Immature natural killer cell (primary cell): Measurements from ENCODE around the gene SEMA3A. TPM values are rescaled to one million over a fixed set of nuclear protein-coding genes. Genes with fewer than 3 reads are reported as not detected.

ENCODE experiments used
- DNase-seq, 3 donors: peaks; one replicate each; pipeline ENCODE4 v3.0.0; 2022; ENCODE audit warnings: mixed read lengths in 1 of 3
- H3K27ac Mint-ChIP-seq, 6 donors: one replicate each; pipeline ENCODE4 v1.8.0; 2020; ENCODE audit warnings: mixed read lengths in 6 of 6, mild to moderate bottlenecking in 5 of 6, inconsistent platforms in 4 of 6, moderate library complexity in 3 of 6
- H3K27me3 Mint-ChIP-seq, 3 donors: one replicate each; pipeline ENCODE4 v1.8.0; 2020 to 2021; ENCODE audit warnings: low read depth in 3 of 3, mild to moderate bottlenecking in 3 of 3, mixed read lengths in 3 of 3, moderate library complexity in 3 of 3, inconsistent platforms in 1 of 3
- H3K36me3 Mint-ChIP-seq, 3 donors: one replicate each; pipeline ENCODE4 v1.8.0; 2020; ENCODE audit warnings: mixed read lengths in 3 of 3, inconsistent platforms in 2 of 3, mild to moderate bottlenecking in 2 of 3
- H3K4me1 Mint-ChIP-seq, 2 donors: one replicate each; pipeline ENCODE4 v1.8.0; 2020; ENCODE audit warnings: inconsistent platforms in 2 of 2, mild to moderate bottlenecking in 2 of 2, mixed read lengths in 2 of 2, moderate library complexity in 1 of 2
- H3K4me3 Mint-ChIP-seq, 5 donors: one replicate each; pipeline ENCODE4 v1.8.0; 2020; ENCODE audit warnings: mild to moderate bottlenecking in 5 of 5, mixed read lengths in 5 of 5, inconsistent platforms in 3 of 5, moderate library complexity in 3 of 5
- H3K9me3 Mint-ChIP-seq, 6 donors: one replicate each; pipeline ENCODE4 v1.8.0; 2020; ENCODE audit warnings: mild to moderate bottlenecking in 6 of 6, mixed read lengths in 6 of 6, inconsistent platforms in 4 of 6, moderate library complexity in 3 of 6
- polyA plus RNA-seq, 3 donors: library from polyadenylated mRNA; unstranded; fragments of 300-500 nt; fragmentation: Illumina TruSeq; gene quantifications; one replicate each; pipeline ENCODE4 v1.2.3, GENCODE V29; 2021

SEMA3A gene
- polyA plus RNA-seq, 3 donors from 2014 or later = 0.47 TPM; not detected in 2

DNA sequence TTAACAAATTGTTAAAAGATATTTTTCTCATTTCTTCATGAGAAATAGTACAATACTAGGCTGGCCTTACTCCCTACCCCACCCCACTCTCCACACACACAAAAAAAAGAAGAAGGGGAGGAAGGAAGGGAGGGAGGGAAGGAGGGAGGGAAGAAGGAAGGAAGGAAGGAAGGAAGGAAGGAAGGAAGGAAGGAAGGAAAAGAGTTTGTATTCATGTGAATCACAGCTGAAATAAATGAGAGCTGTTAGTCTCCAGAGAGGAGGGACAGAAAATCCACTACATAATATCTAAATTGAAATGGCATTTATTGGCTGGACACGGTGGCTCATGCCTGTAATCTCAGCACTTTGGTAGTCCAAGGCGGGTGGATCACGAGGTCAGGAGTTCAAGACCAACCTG lies 57.8 kb downstream of the SEMA3A start:
- no peak overlapping the region for H3K4me3 Mint-ChIP-seq

GRCh38 chr7:84136336-84136735 lies 58.3 kb downstream of the SEMA3A start:
- Mint-ChIP-seq H3K9me3 (peaks cover 0 to 22% (median under 1%) of the 10 kb centered on the region in 6 donors), H3K36me3 (no peaks in the 10 kb centered on the region), H3K27me3 (no peaks in the 10 kb centered on the region), H3K27ac (no peak overlapping the region), H3K4me1 (no peaks in the 10 kb centered on the region), H3K4me3 (no peak overlapping the region)
- no peak for DNase-seq

More for the DNA sequence above, 57.8 kb downstream of the SEMA3A start:
- no peaks in the 10 kb centered on the region for H3K27me3 Mint-ChIP-seq
- H3K4me1 Mint-ChIP-seq = no peaks in the 10 kb centered on the region
- H3K27ac Mint-ChIP-seq = no peak overlapping the region
- H3K36me3 Mint-ChIP-seq = no peaks in the 10 kb centered on the region
- peaks cover 0 to 22% (median 4%) of the 10 kb centered on the region in 6 donors for H3K9me3 Mint-ChIP-seq
- DNase-seq = no peak

GRCh38 chr7:84134169-84134568 lies 60.4 kb downstream of the SEMA3A start:
- no peak overlapping the region for H3K4me3 Mint-ChIP-seq
- H3K36me3 Mint-ChIP-seq = peaks cover 0 to 2% (median 0%) of the 10 kb centered on the region in 3 donors
- H3K9me3 Mint-ChIP-seq = peaks cover 0 to 17% (median under 1%) of the 10 kb centered on the region in 6 donors
- H3K27ac Mint-ChIP-seq = no peak overlapping the region
- no peak for DNase-seq
- no peaks in the 10 kb centered on the region for H3K4me1 Mint-ChIP-seq
- no peaks in the 10 kb centered on the region for H3K27me3 Mint-ChIP-seq

GRCh38 chr7:84125654-84126053 lies 68.9 kb downstream of the SEMA3A start:
- Mint-ChIP-seq H3K36me3 (peaks cover 0 to 3% (median 0%) of the 10 kb centered on the region in 3 donors), H3K4me1 (no peaks in the 10 kb centered on the region), H3K27me3 (peaks cover 0 to 2% (median 1%) of the 10 kb centered on the region in 3 donors), H3K27ac (no peak overlapping the region), H3K9me3 (peaks cover 3 to 27% (median 4%) of the 10 kb centered on the region in 6 donors), H3K4me3 (no peak overlapping the region)
- no peak for DNase-seq

DNA sequence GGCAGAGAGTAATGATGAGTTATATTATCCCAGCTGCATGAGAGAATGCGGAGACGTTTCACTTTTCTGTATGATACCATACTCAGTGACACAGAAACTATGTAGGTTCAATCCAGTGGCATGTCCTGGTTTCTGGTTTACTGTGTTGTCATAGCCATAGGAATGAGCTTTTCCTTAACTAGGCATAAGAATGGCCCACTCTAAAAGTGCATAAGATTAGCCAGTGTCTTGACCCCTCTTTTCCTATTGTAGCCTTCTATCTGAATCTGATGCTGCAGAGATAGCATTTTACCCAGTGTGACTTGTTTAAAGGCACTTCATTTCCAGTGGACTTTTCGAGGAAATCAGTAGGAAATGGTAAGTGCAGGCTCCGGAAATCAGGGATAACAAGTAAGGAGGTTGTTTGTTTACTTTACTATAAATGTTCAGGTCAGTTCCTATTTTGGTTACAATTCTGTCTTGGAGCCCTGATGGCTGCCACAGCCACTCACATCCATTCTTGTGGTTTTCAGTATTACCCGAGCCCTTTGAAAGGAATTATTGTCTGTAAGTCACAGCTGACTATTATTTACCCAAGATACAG lies 70.5 kb downstream of the SEMA3A start:
- peaks cover under 1 to 22% (median 4%) of the 10 kb centered on the region in 6 donors for H3K9me3 Mint-ChIP-seq
- no peaks in the 10 kb centered on the region for H3K36me3 Mint-ChIP-seq
- H3K4me3 Mint-ChIP-seq = no peak overlapping the region
- H3K27ac Mint-ChIP-seq = no peak overlapping the region
- H3K27me3 Mint-ChIP-seq = peaks cover 0 to 2% (median 1%) of the 10 kb centered on the region in 3 donors
- H3K4me1 Mint-ChIP-seq = no peaks in the 10 kb centered on the region
- DNase-seq = no peak

GRCh38 chr7:84122582-84123360 lies 71.8 kb downstream of the SEMA3A start:
- H3K9me3 Mint-ChIP-seq = peaks cover 0 to 16% (median 4%) of the 10 kb centered on the region in 6 donors
- DNase-seq = no peak
- no peak overlapping the region for H3K27ac Mint-ChIP-seq
- H3K27me3 Mint-ChIP-seq = peaks cover 0 to 2% (median 1%) of the 10 kb centered on the region in 3 donors
- no peak overlapping the region for H3K4me3 Mint-ChIP-seq
- no peaks in the 10 kb centered on the region for H3K36me3 Mint-ChIP-seq
- H3K4me1 Mint-ChIP-seq = no peaks in the 10 kb centered on the region

DNA sequence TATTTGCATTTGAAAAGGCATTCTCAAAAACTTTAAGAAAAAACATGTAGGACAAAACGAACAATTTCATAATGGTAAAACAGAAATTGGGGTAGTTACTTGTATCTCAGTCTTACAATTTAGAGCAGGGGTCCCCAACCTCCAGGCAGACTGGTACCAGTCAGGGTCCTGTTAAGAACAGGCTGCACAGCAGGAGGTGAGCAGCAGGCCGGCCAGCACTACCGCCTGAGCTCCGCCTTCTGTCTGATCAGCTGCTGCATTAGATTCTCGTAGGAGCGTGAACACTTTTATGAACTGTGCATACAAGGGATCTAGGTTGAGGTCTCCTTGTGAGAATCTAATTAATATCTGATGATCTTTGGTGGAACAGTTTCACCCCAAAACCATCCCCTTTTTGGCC lies 77.3 kb downstream of the SEMA3A start:
- Mint-ChIP-seq H3K9me3 (peaks cover 1 to 17% (median 6%) of the 10 kb centered on the region in 6 donors), H3K27me3 (peaks cover 0 to 2% (median 0%) of the 10 kb centered on the region in 3 donors), H3K4me3 (no peak overlapping the region), H3K4me1 (no peaks in the 10 kb centered on the region), H3K36me3 (no peaks in the 10 kb centered on the region), H3K27ac (no peak overlapping the region)
- DNase-seq = no peak

DNA sequence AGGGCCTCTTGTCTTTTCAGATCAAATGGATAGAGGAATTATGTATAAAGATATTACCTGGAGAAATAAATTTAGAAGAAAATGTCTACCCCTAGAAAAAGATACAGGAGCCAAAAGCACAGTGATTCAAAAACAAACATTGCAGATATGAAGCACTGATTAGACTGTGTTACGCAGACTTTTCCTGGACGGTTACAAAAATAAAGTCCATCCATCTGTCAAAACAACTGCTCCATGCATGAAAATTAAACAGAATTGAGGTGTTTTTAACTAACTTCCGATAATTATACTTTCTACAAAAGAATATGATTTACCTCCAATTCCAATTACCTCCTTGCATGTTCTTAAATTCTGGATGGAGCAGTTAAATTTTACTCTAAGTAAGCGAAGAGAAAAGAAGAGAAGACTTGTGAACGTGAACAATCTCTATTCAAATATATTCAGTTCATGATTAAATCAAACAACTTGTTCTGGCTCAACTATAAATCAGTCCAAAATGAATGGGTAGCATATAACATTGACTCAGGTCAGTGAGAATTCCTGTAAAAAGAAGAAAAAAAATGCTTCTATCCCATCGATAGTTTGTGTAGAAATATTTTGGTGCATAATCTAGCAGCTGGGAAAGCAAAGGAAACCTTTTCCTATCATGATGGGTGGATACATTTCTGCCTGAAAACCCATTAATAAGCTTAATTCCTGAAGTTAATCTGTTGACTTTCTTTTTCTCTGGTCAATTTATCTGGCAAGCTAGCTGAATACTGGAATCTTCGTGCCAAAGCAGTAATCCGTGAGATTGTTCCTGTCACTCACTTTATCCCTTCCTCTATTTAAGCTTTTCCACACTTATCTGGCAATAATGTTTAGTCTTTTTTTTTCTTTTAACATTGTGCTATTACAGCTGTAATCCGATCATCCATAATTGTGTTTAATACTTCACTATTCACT lies 80.4 kb downstream of the SEMA3A start:
- no peaks in the 10 kb centered on the region for H3K36me3 Mint-ChIP-seq

GRCh38 chr7:84113286-84113685 lies 81.3 kb downstream of the SEMA3A start:
- no peak for DNase-seq
- Mint-ChIP-seq H3K4me1 (no peaks in the 10 kb centered on the region), H3K4me3 (no peak overlapping the region), H3K36me3 (no peaks in the 10 kb centered on the region), H3K27me3 (no peaks in the 10 kb centered on the region), H3K27ac (no peak overlapping the region), H3K9me3 (peaks cover 1 to 29% (median 11%) of the 10 kb centered on the region in 6 donors)

More for the DNA sequence above, 80.4 kb downstream of the SEMA3A start:
- Mint-ChIP-seq H3K4me1 (no peaks in the 10 kb centered on the region), H3K4me3 (no peak overlapping the region), H3K27ac (no peak overlapping the region), H3K9me3 (peaks cover 1 to 29% (median 11%) of the 10 kb centered on the region in 6 donors), H3K27me3 (no peaks in the 10 kb centered on the region)
- no peak for DNase-seq

DNA sequence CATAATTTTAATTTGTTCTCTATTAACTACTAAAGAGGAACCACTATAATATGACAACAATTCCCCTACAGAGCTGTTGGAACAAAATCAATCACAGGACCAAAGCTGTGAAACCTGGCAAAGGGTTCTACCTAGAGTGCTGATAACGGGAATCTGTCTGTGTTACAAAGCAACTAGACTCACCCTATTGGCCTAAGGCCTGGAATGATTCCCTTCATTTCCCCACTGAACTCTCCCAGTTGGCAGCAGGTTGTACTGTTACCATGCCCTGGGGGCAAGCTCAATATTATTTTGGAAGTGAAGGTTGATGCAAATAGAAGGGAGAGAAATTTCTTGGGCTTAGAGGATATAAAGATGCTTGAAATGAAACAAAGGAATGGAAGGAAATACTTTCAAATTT lies 81.8 kb downstream of the SEMA3A start:
- Mint-ChIP-seq H3K4me3 (no peak overlapping the region), H3K4me1 (no peaks in the 10 kb centered on the region), H3K9me3 (peaks cover 1 to 29% (median 10%) of the 10 kb centered on the region in 6 donors), H3K36me3 (no peaks in the 10 kb centered on the region), H3K27me3 (no peaks in the 10 kb centered on the region), H3K27ac (no peak overlapping the region)
- DNase-seq = no peak

GRCh38 chr7:84111842-84112241 lies 82.7 kb downstream of the SEMA3A start:
- no peaks in the 10 kb centered on the region for H3K36me3 Mint-ChIP-seq

DNA sequence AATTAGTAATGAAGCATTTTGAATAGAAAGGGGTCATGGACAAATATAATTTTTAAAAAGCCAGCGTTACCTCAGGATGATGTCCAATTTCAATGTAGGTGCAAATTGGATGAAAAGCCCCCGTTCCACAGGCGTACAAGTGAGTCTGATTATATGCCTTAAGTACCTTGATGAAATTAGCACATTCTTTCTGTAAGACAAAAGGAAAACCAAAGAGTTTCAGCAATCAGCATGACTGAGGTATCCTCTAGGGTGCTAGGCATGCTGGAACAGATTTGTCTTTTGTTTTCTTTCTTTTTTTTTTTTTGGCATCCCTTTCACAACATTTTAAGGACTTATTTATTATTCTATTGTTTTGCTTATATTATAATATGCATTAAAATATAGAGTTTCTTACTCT lies 84.2 kb downstream of the SEMA3A start:
- Mint-ChIP-seq H3K9me3 (peaks cover 0 to 29% (median 7%) of the 10 kb centered on the region in 6 donors), H3K27ac (no peak overlapping the region), H3K4me1 (no peaks in the 10 kb centered on the region), H3K27me3 (no peaks in the 10 kb centered on the region), H3K4me3 (no peak overlapping the region), H3K36me3 (no peaks in the 10 kb centered on the region)
- DNase-seq = no peak

More at GRCh38 chr7:84111842-84112241, 82.7 kb downstream of the SEMA3A start:
- no peaks in the 10 kb centered on the region for H3K4me1 Mint-ChIP-seq
- DNase-seq = no peak
- no peak overlapping the region for H3K4me3 Mint-ChIP-seq
- no peak overlapping the region for H3K27ac Mint-ChIP-seq
- H3K27me3 Mint-ChIP-seq = no peaks in the 10 kb centered on the region
- H3K9me3 Mint-ChIP-seq = peaks cover 1 to 29% (median 8%) of the 10 kb centered on the region in 6 donors

- DNase-seq = no peak
- H3K9me3 Mint-ChIP-seq = peaks cover 0 to 20% (median 7%) of the 10 kb centered on the region in 6 donors
- H3K4me3 Mint-ChIP-seq = no peak overlapping the region
- no peaks in the 10 kb centered on the region for H3K36me3 Mint-ChIP-seq
- H3K27me3 Mint-ChIP-seq = no peaks in the 10 kb centered on the region
- H3K4me1 Mint-ChIP-seq = no peaks in the 10 kb centered on the region
- H3K27ac Mint-ChIP-seq = no peak overlapping the region
Observed at GRCh38 chr7:84108787-84109186, 85.8 kb downstream of the SEMA3A start.
